Measurements from ENCODE around the gene IFNGR2.
"Not testable (repeated sequence)": the region's sequence is repeated elsewhere in the genome, so short reads cannot be mapped to it uniquely, and the experiment has no call there.

The IFNGR2 gene

DNA sequence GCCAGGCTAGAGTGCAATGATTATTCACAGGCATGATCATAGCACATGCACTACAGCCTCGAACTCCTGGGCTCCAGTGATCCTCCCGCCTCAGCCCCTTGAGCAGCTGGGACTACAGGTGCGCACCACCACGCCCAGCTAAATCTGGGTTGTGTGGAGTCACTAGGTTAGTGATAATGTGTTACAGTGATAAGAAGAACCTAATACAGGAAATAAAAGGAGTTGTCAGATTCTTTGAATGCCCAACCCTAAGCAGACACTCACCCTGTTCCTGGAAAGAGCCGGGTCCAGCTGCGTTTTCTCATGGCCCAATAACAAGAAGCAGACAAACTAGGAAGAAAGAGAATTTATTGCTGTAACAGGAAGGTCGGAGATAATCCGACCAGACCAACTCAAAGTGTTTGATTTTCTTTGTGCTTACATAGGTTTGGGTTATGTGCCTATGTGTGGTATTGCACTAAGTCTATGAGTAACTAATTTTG lies 8.8 kb downstream of the IFNGR2 start:
- DNase-seq (ENCODE audit: insufficient read length): no peak
- TF ChIP-seq TAF1 (IDR thresholded peaks at IDR 0.05; ENCODE audit: borderline replicate concordance, low read depth, low read length) (no peak), POLR2AphosphoS5 (IDR thresholded peaks at IDR 0.05; ENCODE audit: low read depth, low read length) (no peak), POLR2A (IDR thresholded peaks at IDR 0.05; ENCODE audit: low read depth, low read length) (no peak)
- no peak for FAIRE-seq

- not testable (repeated sequence) for FAIRE-seq; DNase-seq (ENCODE audit: insufficient read length)
Measured at GRCh38 chr21:33412439-33412831, 9.2 kb downstream of the IFNGR2 start.

DNA sequence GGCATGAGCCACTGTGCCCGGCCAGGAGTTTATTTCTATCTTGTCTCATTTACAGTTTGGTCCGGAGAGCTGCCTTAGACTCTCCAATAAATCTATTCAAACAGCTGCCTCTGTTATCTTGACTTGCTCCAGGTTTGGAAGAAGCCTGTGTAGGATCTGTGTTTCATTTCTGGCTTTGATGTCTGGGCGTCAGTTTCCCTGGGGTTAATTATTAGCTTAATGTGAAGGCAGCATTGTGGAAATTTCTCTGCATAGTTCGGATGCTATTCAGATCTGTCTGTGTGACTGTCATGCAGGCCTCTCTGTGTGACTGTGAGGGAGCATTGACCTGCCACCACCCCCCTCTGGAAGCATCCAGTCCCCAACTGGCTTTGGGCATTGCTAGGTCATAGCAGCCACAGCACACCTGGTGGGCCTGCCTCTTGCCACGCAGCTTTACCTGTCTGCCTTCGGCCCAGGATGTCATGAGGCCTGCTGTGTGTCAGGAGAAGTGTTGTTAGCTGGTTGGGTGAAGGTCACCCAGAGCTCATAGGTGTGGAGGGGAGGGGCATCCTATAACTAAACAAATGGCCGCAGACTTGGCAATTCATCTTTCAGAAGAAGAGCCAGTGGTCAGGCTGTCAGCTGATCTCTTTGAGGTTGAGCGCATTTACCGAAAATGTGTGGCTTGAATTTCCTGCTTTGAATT lies 9.8 kb downstream of the IFNGR2 start:
- DNase-seq (ENCODE audit: insufficient read length): no peak
- no peak for FAIRE-seq
- no peak for TF ChIP-seq POLR2A (IDR thresholded peaks at IDR 0.05; ENCODE audit: low read depth, low read length)
- TF ChIP-seq TAF1 (IDR thresholded peaks at IDR 0.05; ENCODE audit: borderline replicate concordance, low read depth, low read length): no peak
- no peak for TF ChIP-seq POLR2AphosphoS5 (IDR thresholded peaks at IDR 0.05; ENCODE audit: low read depth, low read length)

GRCh38 chr21:33414068-33414467 lies 10.9 kb downstream of the IFNGR2 start:
- FAIRE-seq: no peak
- TF ChIP-seq POLR2A (IDR thresholded peaks at IDR 0.05; ENCODE audit: low read depth, low read length): no peak
- TF ChIP-seq TAF1 (IDR thresholded peaks at IDR 0.05; ENCODE audit: borderline replicate concordance, low read depth, low read length): no peak
- no peak for TF ChIP-seq POLR2AphosphoS5 (IDR thresholded peaks at IDR 0.05; ENCODE audit: low read depth, low read length)
- DNase-seq (ENCODE audit: insufficient read length): no peak

GRCh38 chr21:33414926-33415325 lies 11.7 kb downstream of the IFNGR2 start:
- no peak for FAIRE-seq
- no peak for TF ChIP-seq TAF1 (IDR thresholded peaks at IDR 0.05; ENCODE audit: borderline replicate concordance, low read depth, low read length)
- no peak for DNase-seq (ENCODE audit: insufficient read length)

DNA sequence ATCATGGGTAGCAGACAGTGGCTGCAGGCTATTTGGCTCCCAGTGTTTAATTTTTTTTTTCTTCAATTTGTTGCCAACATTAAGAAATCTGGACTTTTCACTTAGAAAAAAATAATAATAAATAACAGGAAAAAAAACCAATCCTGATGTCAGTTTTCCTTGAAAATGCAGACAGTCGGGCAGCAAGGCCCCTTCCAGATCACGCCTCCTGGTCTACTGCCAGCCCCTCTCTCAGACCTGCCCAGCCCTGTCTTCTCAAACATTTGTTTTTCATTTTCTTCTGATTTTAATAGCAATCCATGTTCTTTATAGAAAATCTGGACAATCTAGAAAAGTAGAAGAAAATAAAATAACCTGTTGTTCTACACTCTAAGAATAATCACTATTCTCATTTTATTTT lies 15.5 kb downstream of the IFNGR2 start:
- no peak for FAIRE-seq
- DNase-seq (ENCODE audit: insufficient read length): no peak
- no peak for TF ChIP-seq POLR2A (IDR thresholded peaks at IDR 0.05; ENCODE audit: low read depth, low read length)
- no peak for TF ChIP-seq POLR2AphosphoS5 (IDR thresholded peaks at IDR 0.05; ENCODE audit: low read depth, low read length)
- TF ChIP-seq TAF1 (IDR thresholded peaks at IDR 0.05; ENCODE audit: borderline replicate concordance, low read depth, low read length): no peak

- DNase-seq (ENCODE audit: insufficient read length) (no peak), FAIRE-seq (no peak)
- TF ChIP-seq POLR2AphosphoS5 (IDR thresholded peaks at IDR 0.05; ENCODE audit: low read depth, low read length) (no peak), TAF1 (IDR thresholded peaks at IDR 0.05; ENCODE audit: borderline replicate concordance, low read depth, low read length) (no peak), POLR2A (IDR thresholded peaks at IDR 0.05; ENCODE audit: low read depth, low read length) (no peak)
Measured at GRCh38 chr21:33419538-33420123, 16.4 kb downstream of the IFNGR2 start.

GRCh38 chr21:33421713-33422393 lies 18.6 kb downstream of the IFNGR2 start:
- peak; percentile 57 for FAIRE-seq
- TF ChIP-seq POLR2AphosphoS5 (IDR thresholded peaks at IDR 0.05; ENCODE audit: low read depth, low read length): no peak
- TF ChIP-seq TAF1 (IDR thresholded peaks at IDR 0.05; ENCODE audit: borderline replicate concordance, low read depth, low read length): no peak
- no peak for TF ChIP-seq POLR2A (IDR thresholded peaks at IDR 0.05; ENCODE audit: low read depth, low read length)
- DNase-seq (ENCODE audit: insufficient read length): no peak

DNA sequence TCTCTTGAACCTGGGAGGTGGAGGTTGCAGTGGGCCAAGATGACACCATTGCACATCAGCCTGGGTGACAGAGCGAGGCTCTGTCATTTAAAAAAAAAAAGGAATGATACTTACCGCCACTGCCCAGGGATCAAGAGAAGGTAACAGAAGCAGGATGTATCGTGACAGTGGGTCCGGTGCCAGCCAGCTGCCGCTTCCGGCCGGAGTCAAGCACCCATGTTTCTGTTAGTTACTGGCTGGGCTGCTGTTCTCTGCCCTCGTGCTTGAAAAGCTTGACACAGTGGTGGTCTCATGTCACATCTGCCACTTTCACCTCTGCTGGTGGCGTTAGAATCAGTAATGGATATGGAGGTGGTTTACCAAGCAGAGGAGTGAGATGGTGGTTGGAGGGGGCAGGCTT lies 21.0 kb downstream of the IFNGR2 start:
- TF ChIP-seq POLR2A (IDR thresholded peaks at IDR 0.05; ENCODE audit: low read depth, low read length) (no peak), POLR2AphosphoS5 (IDR thresholded peaks at IDR 0.05; ENCODE audit: low read depth, low read length) (peak; percentile 47; the same call in 1 of the 2 replicates)
- DNase-seq (ENCODE audit: insufficient read length): no peak
- FAIRE-seq: no peak

GRCh38 chr21:33425825-33426224 lies 22.6 kb downstream of the IFNGR2 start:
- no peak for TF ChIP-seq TAF1 (IDR thresholded peaks at IDR 0.05; ENCODE audit: borderline replicate concordance, low read depth, low read length)
- DNase-seq (ENCODE audit: insufficient read length) (no peak), FAIRE-seq (no peak)

DNA sequence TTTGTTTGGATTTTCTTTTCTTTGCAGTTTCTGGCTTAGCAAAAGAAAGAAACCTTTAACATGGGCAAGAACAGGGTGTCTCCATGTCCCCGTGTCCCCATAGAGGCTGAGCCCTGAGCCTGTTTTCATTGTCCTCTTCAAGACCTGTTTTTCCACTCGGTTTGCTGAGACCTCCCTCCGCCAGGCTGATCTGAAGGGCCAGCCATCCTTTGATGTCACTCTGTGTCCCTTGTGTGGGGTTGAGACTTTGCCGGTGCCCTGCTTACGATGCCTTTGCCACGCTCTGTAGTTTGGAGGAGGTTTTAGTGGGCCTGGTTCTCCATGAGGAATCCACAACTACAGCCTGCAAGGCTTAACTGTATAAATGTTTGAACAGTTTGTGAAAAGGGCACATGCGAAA lies 23.8 kb downstream of the IFNGR2 start:
- FAIRE-seq (no peak), DNase-seq (ENCODE audit: insufficient read length) (no peak)
- TF ChIP-seq TAF1 (IDR thresholded peaks at IDR 0.05; ENCODE audit: borderline replicate concordance, low read depth, low read length) (no peak), POLR2AphosphoS5 (IDR thresholded peaks at IDR 0.05; ENCODE audit: low read depth, low read length) (no peak), POLR2A (IDR thresholded peaks at IDR 0.05; ENCODE audit: low read depth, low read length) (no peak)

GRCh38 chr21:33428669-33429068 lies 25.5 kb downstream of the IFNGR2 start:
- FAIRE-seq (no peak), DNase-seq (ENCODE audit: insufficient read length) (no peak)
- no peak for TF ChIP-seq POLR2AphosphoS5 (IDR thresholded peaks at IDR 0.05; ENCODE audit: low read depth, low read length)
- TF ChIP-seq POLR2A (IDR thresholded peaks at IDR 0.05; ENCODE audit: low read depth, low read length): no peak
- no peak for TF ChIP-seq TAF1 (IDR thresholded peaks at IDR 0.05; ENCODE audit: borderline replicate concordance, low read depth, low read length)

Data from GM12892 (cell line).